SHP77 (cell line): ENCODE results near the gene BAD.

ENCODE experiments used
- DNase-seq, 2 experiments: peaks; one replicate each; lab custom pipeline; 2025; lab: John Stamatoyannopoulos, UW

BAD gene

DNA sequence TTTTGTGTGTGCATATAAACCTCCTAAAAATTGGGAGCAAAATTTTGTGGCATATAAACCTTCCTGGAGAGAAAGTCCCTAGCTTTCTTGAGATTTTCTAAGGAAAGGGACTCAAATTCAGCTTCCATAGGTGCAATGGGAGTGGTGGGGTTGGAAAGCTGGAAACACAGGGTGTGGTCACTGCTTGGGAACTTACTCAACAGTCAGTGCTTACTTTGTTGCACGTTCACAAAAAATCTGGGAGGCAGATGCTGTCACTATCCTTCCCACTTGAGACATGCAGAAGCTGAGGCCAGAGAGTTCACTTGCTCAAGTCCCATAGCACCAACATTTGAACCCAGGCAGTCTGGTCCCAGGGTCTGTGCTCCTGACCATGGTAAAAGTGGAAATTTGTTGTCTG is 11.8 kb upstream of the BAD start:
- DNase-seq = no peak

GRCh38 chr11:64295760-64296159 is 11.3 kb upstream of the BAD start:
- DNase-seq = no peak

DNA sequence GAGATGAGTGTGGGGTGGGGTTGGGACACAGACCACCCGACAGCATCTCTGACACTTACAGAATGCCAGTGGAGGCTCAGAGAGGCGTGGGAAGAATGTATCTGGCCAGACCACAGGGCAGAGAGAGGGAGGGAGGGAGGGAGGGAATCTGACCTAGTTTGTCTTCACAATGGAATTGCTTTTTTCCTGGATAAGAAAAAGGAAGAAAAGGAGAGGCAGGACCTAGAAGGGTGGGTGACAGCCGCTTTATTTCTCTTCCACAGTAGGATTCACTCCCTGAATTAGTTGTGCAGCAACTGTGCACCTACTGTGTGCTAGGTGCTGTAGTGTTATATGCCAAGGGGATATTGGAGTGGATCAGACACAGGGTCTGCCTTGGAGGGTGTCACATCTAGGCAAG is 10.3 kb upstream of the BAD start:
- DNase-seq = no peak

- DNase-seq = no peak
Measured at GRCh38 chr11:64292460-64293254, 8.2 kb upstream of the BAD start.

- DNase-seq = no peak
Measured at GRCh38 chr11:64291752-64292459, 7.4 kb upstream of the BAD start.

- no peak for DNase-seq
Measured at GRCh38 chr11:64291262-64291751, 6.8 kb upstream of the BAD start, which contains the start of gene KCNK4. Gene KCNK4, plus strand, starts transcription at chr11:64291302. Its CDS starts 1,717 bp downstream, at chr11:64293019.

DNA sequence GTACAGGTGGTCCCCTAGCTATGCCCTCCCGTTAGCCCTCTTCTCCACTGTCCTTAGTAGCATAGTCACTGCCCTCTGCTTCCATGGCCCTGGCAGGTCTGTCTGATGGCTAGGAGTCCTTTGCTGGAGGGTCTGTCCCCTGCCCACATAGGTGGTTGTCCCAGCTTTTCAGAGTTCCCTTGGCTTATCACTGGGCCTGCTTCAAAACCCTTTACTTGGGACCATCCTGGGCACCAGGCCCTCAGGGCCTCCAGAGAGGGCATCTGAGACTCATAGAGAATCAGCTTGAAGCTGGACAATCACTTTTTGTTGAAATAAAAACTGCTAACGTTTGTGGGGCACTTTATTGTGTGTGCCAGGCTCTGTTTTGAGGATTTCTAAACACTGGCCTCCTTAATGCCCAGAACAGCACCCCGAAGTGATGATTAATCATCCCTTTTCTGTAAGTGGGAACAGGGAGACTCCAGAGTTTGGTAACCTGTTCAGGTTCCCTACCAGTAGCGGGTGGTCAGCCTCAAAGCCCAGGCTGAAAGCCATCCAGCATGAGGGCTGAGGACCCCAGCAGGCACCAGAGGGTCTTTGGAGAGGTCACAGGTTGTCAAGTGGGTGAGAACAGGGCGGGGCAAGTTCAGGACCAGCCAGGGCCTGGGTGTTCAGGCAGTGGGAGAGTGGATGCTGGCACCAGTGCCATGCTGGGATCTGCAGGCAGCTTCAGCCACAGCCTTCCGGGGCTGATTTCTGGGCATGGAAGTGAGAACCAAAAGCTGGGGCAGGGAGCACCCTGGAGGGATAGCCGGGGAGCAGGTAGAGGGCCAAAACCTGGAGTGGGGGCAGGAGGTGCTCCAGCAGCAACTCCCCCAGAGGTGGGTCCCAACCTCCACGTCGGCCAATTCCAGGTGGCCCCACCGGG is 6.1 kb upstream of the BAD start:
- DNase-seq = no peak

- no peak for DNase-seq
Measured at GRCh38 chr11:64289002-64289564, 4.6 kb upstream of the BAD start.

GRCh38 chr11:64288353-64288750 is 3.9 kb upstream of the BAD start:
- DNase-seq = no peak

- no peak for DNase-seq
Measured at GRCh38 chr11:64287676-64288352, 3.3 kb upstream of the BAD start.

GRCh38 chr11:64286801-64287159 is 2.3 kb upstream of the BAD start:
- DNase-seq = no peak

- DNase-seq = peak; percentile 20 to 63
Measured at GRCh38 chr11:64285885-64286800, 1.7 kb upstream of the BAD start.

GRCh38 chr11:64284962-64285884 is 758 bp upstream of the BAD start, which contains the start of gene GPR137:
Gene GPR137, plus strand, starts transcription at chr11:64285848. Its CDS starts 677 bp downstream, at chr11:64286525.
- peak; percentile 53 to 71 for DNase-seq

DNA sequence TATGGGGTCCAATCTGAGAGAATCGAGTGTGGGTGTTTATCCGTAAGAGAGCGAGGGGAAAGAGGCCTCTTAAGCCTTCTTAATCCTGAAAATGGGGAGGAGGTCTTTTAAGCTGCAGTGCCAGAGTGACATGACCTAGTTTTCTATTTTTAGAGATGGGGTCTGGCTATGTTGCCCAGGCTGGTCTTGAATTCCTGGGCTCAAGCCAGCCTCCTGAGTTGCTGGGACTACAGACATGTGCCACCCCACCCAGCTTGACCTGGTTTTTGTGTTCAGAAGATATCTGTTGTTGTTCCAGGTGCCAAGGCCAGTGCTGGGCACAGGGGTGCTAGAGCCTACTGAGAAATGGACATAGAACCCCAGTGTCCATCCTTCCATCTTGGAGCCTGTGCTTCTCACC is 1.4 kb downstream of the BAD start:
- no peak for DNase-seq

DNA sequence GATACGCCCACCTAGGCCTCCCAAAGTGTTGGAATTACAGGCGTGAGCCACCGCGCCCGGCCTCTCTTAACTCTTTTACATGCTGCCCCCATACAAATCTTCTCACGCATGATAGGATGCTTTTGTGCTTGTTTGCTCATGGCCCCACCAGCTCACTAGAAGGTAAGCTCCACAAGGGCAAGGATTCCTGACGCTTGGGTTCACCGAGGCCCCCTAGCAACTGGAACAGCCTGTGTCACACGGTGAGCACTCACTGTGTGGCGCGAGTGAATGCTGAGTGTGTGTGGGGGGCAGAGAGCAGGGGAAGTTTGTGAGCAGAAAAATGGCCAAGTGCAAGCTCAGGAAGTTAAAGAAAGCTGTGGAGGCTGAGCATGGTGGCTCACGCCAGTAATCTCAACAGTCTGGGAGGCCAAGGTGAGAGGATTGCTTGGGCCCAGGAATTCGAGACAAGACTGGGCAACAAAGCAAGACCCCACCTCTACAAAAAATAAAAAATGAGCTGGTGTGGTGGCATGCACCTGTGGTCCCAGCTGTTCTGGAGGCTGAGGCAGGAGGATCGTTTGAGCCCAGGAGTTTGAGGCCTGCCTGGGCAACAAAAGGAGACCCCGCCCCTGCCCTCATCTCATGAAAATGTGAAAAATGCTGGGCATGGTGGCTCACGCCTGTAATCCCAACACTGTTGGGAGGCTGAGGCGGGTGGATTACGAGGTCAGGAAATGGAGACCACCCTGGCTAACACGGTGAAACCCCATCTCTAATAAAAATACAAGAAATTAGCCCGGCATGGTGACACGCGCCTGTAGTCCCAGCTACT is 2.3 kb downstream of the BAD start:
- DNase-seq = no peak

- DNase-seq = no peak
Measured at GRCh38 chr11:64278576-64279190, 5.8 kb downstream of the BAD start.

GRCh38 chr11:64276653-64277431 is 7.6 kb downstream of the BAD start:
- no peak for DNase-seq
